HFF-Myc (cell line): ENCODE measurements around the gene FCAMR.
A peak's percentile ranks its signal among the peaks of the same experiment; 100 is the strongest.

ENCODE experiments used
- DNase-seq: peaks from one replicate; pipeline ENCODE4 v3.0.0-alpha.2; 2011; ENCODE audit warnings: low read depth; ENCODE audit errors: extremely low read depth
- H3K4me3 ChIP-seq: replicated peaks from 2 replicates; pipeline ENCODE4 v1.5.1; 2011; ENCODE audit warnings: low read depth, mild to moderate bottlenecking, control low read depth, low read length
- CTCF ChIP-seq: IDR thresholded peaks from 2 replicates; pipeline ENCODE4 v1.5.1; 2012; ENCODE audit warnings: mild to moderate bottlenecking, low read depth, low read length, control low read depth; ENCODE audit errors: missing control alignments

FCAMR gene

GRCh38 chr1:207006914-207007313 lies 36.7 kb upstream of the FCAMR start:
- TF ChIP-seq CTCF, result no peak

GRCh38 chr1:207006083-207006482 lies 35.8 kb upstream of the FCAMR start:
- TF ChIP-seq CTCF, result no peak
- no peak for DNase-seq
- H3K4me3 ChIP-seq, result no peak overlapping the region

More at GRCh38 chr1:207006914-207007313, 36.7 kb upstream of the FCAMR start:
- H3K4me3 ChIP-seq, result no peak overlapping the region
- DNase-seq, result no peak

GRCh38 chr1:207004931-207005830 lies 34.9 kb upstream of the FCAMR start:
- peak; percentile 59 for DNase-seq
- H3K4me3 ChIP-seq, result no peak overlapping the region
- peak; percentile 92 for TF ChIP-seq CTCF

- no peak overlapping the region for H3K4me3 ChIP-seq
- no peak for TF ChIP-seq CTCF
Measured at GRCh38 chr1:207003210-207003609, 33.0 kb upstream of the FCAMR start.

GRCh38 chr1:207002724-207003146 lies 32.5 kb upstream of the FCAMR start:
- TF ChIP-seq CTCF, result no peak
- peak; percentile 7 for DNase-seq

More at GRCh38 chr1:207003210-207003609, 33.0 kb upstream of the FCAMR start:
- no peak for DNase-seq

GRCh38 chr1:207001492-207002245 lies 31.4 kb upstream of the FCAMR start:
- no peak overlapping the region for H3K4me3 ChIP-seq
- no peak for TF ChIP-seq CTCF
- DNase-seq, result no peak

More at GRCh38 chr1:207002724-207003146, 32.5 kb upstream of the FCAMR start:
- H3K4me3 ChIP-seq, result no peak overlapping the region
